NCI-H510A treated with DMSO at 0.1 percent for 48 hours (cell line): Measurements from ENCODE around the gene MAP2K3.
A peak's percentile ranks its signal among the peaks of the same experiment; 100 is the strongest.

Experiments used
- DNase-seq: peaks from one replicate; lab custom pipeline; 2025; lab: John Stamatoyannopoulos, UW

Gene MAP2K3

GRCh38 chr17:21282850-21283249 lies 1.7 kb upstream of the MAP2K3 start:
- DNase-seq, result no peak

GRCh38 chr17:21283482-21284318 lies 811 bp upstream of the MAP2K3 start:
- no peak for DNase-seq

DNA sequence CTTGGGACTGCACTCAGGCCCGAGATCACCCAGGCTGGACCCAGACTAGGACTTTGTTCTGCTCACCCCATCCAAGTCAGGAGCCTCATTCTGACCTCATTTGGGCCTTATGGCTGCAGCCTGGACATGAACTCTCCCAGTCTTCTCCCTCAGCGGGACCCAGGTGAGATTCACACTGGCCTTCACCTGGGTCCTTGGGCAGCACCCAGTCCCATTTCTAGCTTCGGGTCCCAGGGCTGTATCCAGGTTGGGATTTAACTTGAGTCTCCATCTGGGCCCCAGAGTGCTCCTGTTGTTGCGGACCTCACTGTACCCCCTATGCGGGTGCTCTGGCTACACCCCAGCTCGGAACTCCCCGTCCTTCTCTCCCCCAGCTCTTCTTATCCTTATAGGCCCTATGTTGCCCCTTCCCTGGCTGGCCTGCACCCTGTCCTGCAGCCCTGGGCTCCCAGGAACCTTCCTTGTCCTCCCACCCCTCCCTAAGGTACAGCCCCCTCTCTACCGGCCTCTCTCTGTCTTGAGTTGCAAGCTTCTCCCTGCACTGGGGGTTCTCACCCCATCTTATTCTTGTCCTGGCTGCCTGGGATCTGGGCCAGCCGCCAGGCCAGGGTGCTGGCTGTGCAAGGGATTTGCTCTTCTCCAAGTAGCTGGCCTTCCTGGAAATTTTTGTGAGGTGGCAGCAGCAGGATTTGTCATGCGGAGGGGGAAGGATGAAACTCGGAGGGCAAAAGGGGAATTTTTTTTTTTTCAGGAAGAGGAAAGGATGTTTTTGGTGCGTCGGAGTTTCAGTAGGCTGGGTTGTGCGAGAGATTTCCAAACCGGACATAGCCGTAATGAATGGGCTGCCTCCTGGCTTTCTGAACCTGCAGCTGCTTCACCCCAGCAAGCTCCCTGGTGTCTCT lies 904 bp downstream of the MAP2K3 start:
- DNase-seq, result peak; percentile 29

DNA sequence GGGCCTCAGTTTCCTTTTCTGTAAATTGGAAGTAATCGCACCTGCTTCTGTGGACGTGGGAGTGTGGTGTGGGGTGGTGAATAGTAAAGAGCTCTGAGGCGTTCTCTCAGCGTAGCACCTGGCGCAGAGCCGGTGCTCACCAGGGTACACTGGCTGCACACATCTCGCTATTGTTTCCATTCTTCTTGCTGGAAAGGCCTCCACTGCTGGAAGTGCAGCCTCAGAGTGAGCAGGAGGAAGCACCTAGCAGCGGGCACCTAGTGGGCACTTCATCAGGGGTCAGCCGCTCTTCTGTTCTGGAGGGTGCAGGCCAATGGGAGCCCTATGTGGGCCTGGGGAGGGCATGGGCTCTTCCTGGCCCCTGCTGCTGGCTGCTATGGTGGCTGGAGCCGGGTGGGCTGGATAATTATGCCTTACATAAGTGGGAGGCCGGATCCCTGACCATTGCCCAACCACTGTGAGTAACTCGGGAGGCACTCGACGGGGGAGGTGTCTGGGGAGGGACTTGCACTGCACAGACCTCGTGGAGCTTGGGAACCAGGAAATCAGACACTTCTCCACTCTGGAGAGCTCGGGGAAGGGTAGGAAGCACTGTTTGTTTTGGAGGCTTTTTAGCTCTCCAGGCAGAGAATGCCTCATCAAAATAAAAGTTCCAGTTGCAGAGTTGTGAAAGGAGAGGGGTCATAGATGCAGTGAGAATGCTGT lies 1.7 kb downstream of the MAP2K3 start:
- peak; percentile 97 for DNase-seq

- peak; percentile 28 for DNase-seq
These were observed 2.6 kb downstream of the MAP2K3 start for GRCh38 chr17:21286909-21287702.

DNA sequence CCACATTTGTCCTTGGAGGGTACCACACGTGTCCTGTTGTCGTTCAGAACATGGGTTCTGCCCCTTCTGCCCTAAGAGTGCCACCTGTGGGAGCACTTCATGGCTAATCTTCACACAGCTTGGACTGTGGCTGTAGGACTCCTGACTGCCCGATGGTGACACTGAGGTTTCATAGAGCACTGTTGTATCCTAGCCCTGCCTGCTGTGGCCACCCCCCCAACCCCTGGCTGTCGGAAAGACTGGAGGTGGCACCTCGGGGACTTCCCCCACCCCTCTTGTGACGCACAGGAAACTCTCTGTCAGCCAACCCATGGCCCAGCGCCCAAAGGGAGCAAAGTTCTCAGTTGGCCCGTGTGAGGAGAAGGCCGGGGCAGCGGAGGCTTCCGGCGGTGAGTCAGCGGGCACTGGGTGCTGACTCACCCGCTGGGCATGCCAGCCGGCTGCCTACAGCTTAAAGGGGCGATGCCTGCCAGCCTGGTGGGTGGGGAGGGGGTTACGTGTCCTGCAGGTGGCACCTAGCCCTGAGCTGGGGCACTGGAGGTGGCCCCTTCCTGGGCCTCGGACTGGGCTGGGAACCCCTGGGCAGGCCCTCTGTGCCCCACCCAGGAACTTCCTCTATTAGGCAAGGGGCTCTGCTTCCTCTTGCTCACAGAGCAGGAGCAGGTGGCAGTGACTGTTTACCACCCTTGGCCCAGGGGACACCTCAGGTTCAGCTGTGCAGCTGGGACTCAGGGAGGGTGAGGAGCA lies 3.4 kb downstream of the MAP2K3 start:
- DNase-seq, result peak; percentile 88

GRCh38 chr17:21288571-21289017 lies 4.1 kb downstream of the MAP2K3 start:
- DNase-seq, result no peak

DNA sequence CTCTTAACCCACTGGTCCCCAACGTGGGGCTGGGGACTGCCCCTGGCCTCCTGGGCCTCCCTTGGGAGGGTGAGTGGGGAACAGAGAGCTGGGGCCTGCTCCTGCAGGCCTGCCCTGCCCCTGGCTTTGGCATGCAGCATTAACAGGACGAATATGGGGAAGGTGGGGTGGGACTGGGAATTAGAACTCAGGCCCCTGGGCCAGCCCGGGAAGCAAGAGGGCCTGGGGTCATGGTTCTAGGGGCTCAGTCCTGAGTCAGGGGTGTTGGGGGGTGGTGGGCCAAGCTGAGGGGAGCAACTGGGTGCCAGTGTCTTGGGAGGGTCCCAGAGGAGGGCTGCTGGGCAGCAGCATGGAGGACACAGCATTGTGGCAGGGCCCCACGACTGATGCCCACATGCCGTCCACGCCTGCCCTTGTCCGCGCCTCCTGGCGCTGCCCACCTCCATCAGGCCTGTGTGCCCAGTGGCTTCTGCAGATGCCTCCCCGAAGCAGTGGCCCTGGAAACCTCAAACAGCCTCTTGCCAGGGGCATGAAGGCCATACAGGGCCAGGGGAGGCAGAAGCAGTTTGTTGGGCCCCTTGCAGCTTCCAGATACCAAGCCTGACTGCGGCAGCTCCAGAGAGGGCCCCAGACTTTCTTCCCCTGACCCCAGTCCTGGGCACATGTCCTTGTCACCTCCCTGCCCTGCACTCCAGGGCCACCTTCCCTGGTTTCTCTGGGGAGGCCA lies 4.8 kb downstream of the MAP2K3 start:
- no peak for DNase-seq

DNA sequence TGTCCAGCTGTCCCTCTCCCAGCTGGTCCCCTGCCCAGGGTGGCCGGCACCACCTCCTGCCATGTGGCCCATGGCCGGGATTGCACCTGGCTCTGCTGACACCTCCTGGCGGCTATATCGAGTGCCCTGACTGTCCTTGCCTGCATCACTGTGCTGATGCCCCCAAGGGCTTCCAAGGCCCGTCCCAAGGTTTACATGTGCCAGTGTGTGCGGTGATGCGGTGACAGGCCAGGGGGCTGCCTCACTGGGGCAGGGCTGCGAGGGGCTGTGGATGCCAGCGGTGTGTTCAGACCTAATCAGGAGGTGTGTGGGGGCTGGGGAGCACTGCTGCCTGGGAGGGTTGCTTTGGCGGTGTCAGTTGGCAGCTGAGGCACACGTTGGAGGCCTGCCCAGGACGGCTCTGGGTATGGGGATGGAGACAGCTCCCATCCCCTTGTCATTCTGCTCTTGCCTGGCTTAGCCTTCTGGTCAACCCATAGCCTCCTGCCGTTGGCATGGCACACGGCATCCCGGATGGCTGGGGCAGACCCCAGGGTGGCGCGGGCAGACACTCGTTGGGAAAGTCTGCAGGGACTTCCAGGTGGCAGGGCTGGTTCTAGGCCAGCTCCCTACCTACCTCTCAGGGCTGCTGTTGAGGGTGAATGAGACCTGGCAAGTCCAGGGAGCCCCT lies 5.5 kb downstream of the MAP2K3 start:
- DNase-seq, result no peak

- no peak for DNase-seq
These were observed 6.8 kb downstream of the MAP2K3 start for GRCh38 chr17:21291357-21291756.

DNA sequence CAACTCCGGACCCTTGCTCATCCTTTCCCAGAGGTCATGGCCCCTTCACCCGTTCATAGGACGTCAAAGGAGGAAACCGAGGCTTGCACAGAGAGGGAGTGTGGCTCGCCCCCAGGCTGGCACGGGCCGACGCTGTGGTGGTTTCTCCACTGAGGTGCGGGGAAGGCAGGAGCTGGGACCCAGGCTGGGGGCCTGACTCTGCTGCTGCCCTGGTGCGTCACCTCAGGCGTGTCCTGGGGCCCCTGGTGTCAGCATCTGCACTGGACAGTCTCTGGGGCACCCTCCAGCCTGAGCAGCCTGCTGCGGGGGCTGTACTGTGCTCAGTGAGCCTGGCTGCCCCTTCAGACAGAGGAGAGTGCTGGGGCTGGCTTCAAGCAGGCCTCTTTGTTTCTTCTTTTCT lies 7.4 kb downstream of the MAP2K3 start:
- DNase-seq, result no peak

GRCh38 chr17:21292867-21293830 lies 8.6 kb downstream of the MAP2K3 start:
- DNase-seq, result no peak

DNA sequence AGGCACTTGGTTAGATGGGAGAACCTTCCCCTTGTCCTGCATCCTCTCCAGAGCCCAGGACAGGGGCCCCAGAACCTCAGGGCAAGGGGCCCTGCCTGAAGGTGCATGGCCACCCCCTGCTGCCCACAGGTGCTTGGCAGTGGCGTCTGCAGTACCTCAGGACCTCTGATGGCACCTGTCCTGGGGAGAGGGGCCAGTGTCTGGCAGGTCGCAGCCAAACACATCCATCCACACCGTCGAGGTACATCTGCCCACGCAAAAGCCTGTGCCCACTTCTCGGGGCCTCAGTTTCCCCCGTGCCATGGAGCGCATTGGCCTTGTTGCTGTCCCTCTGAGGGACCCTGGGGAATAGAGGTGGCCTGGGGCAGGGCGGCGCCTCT lies 9.3 kb downstream of the MAP2K3 start:
- no peak for DNase-seq

DNA sequence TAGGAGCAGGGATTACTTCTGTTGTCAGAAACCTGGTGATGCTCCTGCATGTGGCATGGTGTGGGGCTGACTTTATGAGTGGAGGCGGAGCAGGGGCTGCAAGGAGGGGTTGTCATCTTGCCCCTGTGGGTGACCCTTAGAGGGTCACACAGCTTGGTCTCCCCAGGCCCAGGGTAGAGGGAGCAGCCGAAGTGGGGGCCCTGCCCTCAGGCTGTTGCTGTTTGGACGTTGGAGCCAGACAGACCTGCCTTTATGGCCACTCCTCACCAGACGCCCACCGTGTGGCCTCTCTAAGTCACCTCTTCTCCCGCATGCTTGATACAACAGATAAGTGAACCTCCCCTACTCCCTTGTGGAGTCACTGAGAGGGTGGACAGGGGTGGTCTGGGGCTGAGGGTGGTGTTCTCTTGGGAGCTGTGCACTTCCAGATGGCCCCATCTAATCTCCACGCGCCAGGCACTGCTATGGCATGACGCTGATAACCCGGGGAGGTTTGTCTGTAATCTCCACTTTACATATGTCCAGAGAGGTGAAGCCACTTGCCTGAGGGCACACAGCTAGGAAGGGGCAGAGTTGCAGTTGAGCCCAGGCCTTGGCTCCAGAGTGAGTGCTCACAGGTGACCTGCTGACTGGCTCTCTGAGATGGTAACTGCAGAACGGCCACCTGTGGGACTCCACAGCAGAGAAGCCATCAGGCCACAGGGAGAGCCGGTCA lies 10.0 kb downstream of the MAP2K3 start:
- no peak for DNase-seq

- no peak for DNase-seq
These were observed 10.8 kb downstream of the MAP2K3 start for GRCh38 chr17:21295036-21295952.
